GM12878 (cell line): ENCODE data around the gene TSPAN19. TPM values are rescaled to one million over a fixed set of nuclear protein-coding genes. Genes with fewer than 3 reads are reported as not detected.

ENCODE experiments used
- ATAC-seq: fragments of 200-7000 bp; cut with Tn5 transposase; 3 replicates; pipeline ENCODE4 v1.9.1; 2020; ENCODE audit warnings: mild to moderate bottlenecking, moderate library complexity
- BruUV-seq: library from RNA; stranded (reverse); fragments of 400-500 nt; replicated peaks from 2 replicates; lab custom pipeline; 2021; lab: Mats Ljungman, UMichigan
- CTCF ChIA-PET: fragments of 300-600 bp; sonication (Branson Sonifier 250); formaldehyde crosslinking; extraction: SDS; loops from one replicate; lab custom pipeline; 2021; ENCODE audit warnings: inconsistent platforms; lab: Yijun Ruan, JAX
- POLR2A ChIA-PET: fragments of 350-600 bp; formaldehyde crosslinking; extraction: SDS; loops from one replicate; lab custom pipeline; 2021; ENCODE audit warnings: inconsistent platforms; lab: Charles Lee
- RAD21 ChIA-PET: fragments of 300-600 bp; sonication (Branson Sonifier 250); formaldehyde crosslinking; loops from one replicate; lab custom pipeline; 2023; ENCODE audit warnings: antibody characterized with exemption; ENCODE audit not compliant: unreplicated experiment; lab: Charles Lee
- SMC1A ChIA-PET: fragments of 300-600 bp; sonication (Branson Sonifier 250); formaldehyde crosslinking; loops from one replicate; lab custom pipeline; 2023; ENCODE audit not compliant: unreplicated experiment, uncharacterized antibody; lab: Charles Lee
- DNase-seq: peaks from one replicate; pipeline ENCODE4 v3.0.0-alpha.2; 2011; ENCODE audit warnings: low read depth, low spot score
- FAIRE-seq: peaks from 3 replicates; lab custom pipeline; 2011; peaks lifted over from hg19 to GRCh38; lab: Jason Lieb, UNC
- H2AFZ ChIP-seq: 2 replicates; pipeline ENCODE4 v1.6.0; 2011; ENCODE audit warnings: low read depth, low read length, control low read depth; ENCODE audit not compliant: control insufficient read depth
- H3K27ac ChIP-seq: 2 replicates; pipeline ENCODE4 v1.5.1; 2011; ENCODE audit warnings: control low read depth; ENCODE audit not compliant: control insufficient read depth, insufficient read depth
- H3K27me3 ChIP-seq, 2 experiments: replicated peaks in 1 of 2; 2 replicates each; pipeline versions ENCODE4 v1.6.0 to v1.6.1; 2011; ENCODE audit warnings: low read length in 1 of 2; ENCODE audit not compliant: control insufficient read depth in 2 of 2, insufficient read depth in 2 of 2
- H3K36me3 ChIP-seq, 2 experiments: 2 replicates each; pipeline ENCODE4 v1.5.1; 2011; ENCODE audit warnings: low read length in 1 of 2; ENCODE audit not compliant: control insufficient read depth in 2 of 2, insufficient read depth in 2 of 2
- H3K4me1 ChIP-seq: 2 replicates; pipeline ENCODE4 v1.6.1; 2011; ENCODE audit warnings: mild to moderate bottlenecking, low read length, moderate library complexity, mixed read lengths; ENCODE audit not compliant: control insufficient read depth, insufficient read depth
- H3K4me2 ChIP-seq: 2 replicates; pipeline ENCODE4 v1.6.0; 2011; ENCODE audit warnings: control low read depth; ENCODE audit not compliant: control insufficient read depth, insufficient read depth
- H3K4me3 ChIP-seq: fragments of 200-600 bp; sonication (generic); 2 replicates; pipeline ENCODE4 v1.5.1; 2016
- H3K79me2 ChIP-seq: 2 replicates; pipeline ENCODE4 v1.6.0; 2011; ENCODE audit warnings: low read length; ENCODE audit not compliant: control insufficient read depth, insufficient read depth
- H3K9ac ChIP-seq: 2 replicates; pipeline ENCODE4 v1.8.0; 2011; ENCODE audit warnings: low read length, control low read depth, mixed read lengths; ENCODE audit not compliant: control insufficient read depth, insufficient read depth
- H3K9me3 ChIP-seq: replicated peaks from 3 replicates; pipeline ENCODE4 v1.5.1; 2011; ENCODE audit warnings: mild to moderate bottlenecking, low read length; ENCODE audit not compliant: control insufficient read depth, insufficient read depth
- H4K20me1 ChIP-seq: 2 replicates; pipeline ENCODE4 v1.6.0; 2011; ENCODE audit not compliant: control insufficient read depth, insufficient read depth
- CHD2 ChIP-seq: IDR thresholded peaks from 2 replicates; pipeline ENCODE4 v1.6.1; 2011; ENCODE audit warnings: low read depth, low read length, improper control_type of control experiment, borderline replicate concordance
- GABPA ChIP-seq: IDR thresholded peaks from 2 replicates; pipeline ENCODE4 v1.6.1; 2014; ENCODE audit warnings: antibody characterized with exemption, low read depth, mild to moderate bottlenecking, inconsistent platforms
- HDAC6 ChIP-seq: fragments of 200-600 bp; sonication (generic); IDR thresholded peaks from one replicate; pipeline ENCODE4 v1.8.0; 2017; ENCODE audit warnings: antibody characterized with exemption; ENCODE audit not compliant: unreplicated experiment
- KDM1A ChIP-seq: fragments of 200-600 bp; sonication (generic); IDR thresholded peaks from 2 replicates; pipeline ENCODE4 v1.6.1; 2016; ENCODE audit warnings: borderline replicate concordance
- RELA ChIP-seq: fragments of 450-650 bp; IDR thresholded peaks from 2 replicates; pipeline ENCODE4 v1.8.0; 2014; ENCODE audit warnings: borderline replicate concordance; ENCODE audit not compliant: partially characterized antibody
- SMARCA5 ChIP-seq: fragments of 450-650 bp; IDR thresholded peaks from 2 replicates; pipeline ENCODE4 v1.6.1; 2017; ENCODE audit warnings: mild to moderate bottlenecking
- TARDBP ChIP-seq: IDR thresholded peaks from 2 replicates; pipeline ENCODE4 v1.6.1; 2016; ENCODE audit warnings: borderline replicate concordance
- ZNF274 ChIP-seq: IDR thresholded peaks from one replicate; pipeline ENCODE4 v1.8.0; 2011; ENCODE audit not compliant: insufficient read length, insufficient read depth
- WGBS: methylation state at CpG from one replicate; pipeline ENCODE4 v1.1.6; 2016; ENCODE audit warnings: low lambda C conversion rate; ENCODE audit not compliant: insufficient replicate concordance, insufficient coverage; ENCODE audit errors: missing lambda C conversion rate; 5-methylcytosine and 5-hydroxymethylcytosine counted together
- in situ Hi-C: fragments of 300-500 bp; cut with MboI; formaldehyde crosslinking; loops from 9 replicates; pipeline ENCODE4 v1.14.3; 2018; ENCODE audit warnings: mixed read lengths
- intact Hi-C: fragments of 100-400 bp; cut with micrococcal nuclease; formaldehyde crosslinking; loops from one replicate; pipeline ENCODE4 v1.14.2; 2022; ENCODE audit not compliant: unreplicated experiment
- polyA plus RNA-seq, 11 experiments: library from polyadenylated mRNA; depleted of rRNA in 4 of 11; unstranded in 6 of 11; stranded (reverse) in 5 of 11; fragments of >200 nt; fragmentation: Nextera tagmentation in 4 of 11; fragmentation: Illumina TruSeq in 1 of 11; extraction: Ambion mirVana in 4 of 11; extraction: Trizol in 1 of 11; gene quantifications; 1 replicate in 1 of 11; 2 replicates in 10 of 11; pipeline versions ENCODE4 v1.2.1 to v1.2.3, GENCODE V29; 2011 to 2016; ENCODE audit warnings: inconsistent platforms in 2 of 11, missing spikeins in 2 of 11, low read depth in 1 of 11
- total RNA-seq, 4 experiments: library from RNA; depleted of rRNA in 3 of 4; stranded (reverse); fragments of >200 nt in 3 of 4; fragmentation: Illumina TruSeq in 1 of 4; extraction: Trizol in 1 of 4; gene quantifications; 2 replicates each; pipeline versions ENCODE4 v1.2.1 to v1.2.3, GENCODE V29; 2013 to 2021
- TF ChIP-seq, protein P1 (sequence below): IDR thresholded peaks from 2 replicates; pipeline ENCODE4 v1.6.1; 2011; ENCODE audit warnings: mild to moderate bottlenecking, low read depth, low read length, moderate library complexity; ENCODE audit not compliant: insufficient replicate concordance
- TF ChIP-seq, protein P2 (sequence below): IDR thresholded peaks from 2 replicates; pipeline ENCODE4 v1.6.1; 2011; ENCODE audit warnings: low read depth, mild to moderate bottlenecking, low read length, moderate library complexity, borderline replicate concordance; ENCODE audit errors: extremely low read depth
- TF ChIP-seq, protein P3 (sequence below): fragments of 450-650 bp; IDR thresholded peaks from 2 replicates; pipeline ENCODE4 v1.6.1; 2017; ENCODE audit warnings: borderline replicate concordance

TSPAN19 gene
- total and polyA plus RNA-seq, 10 of the 15 experiments (the other 5 are each of a cell fraction or from before 2014, with no cell fraction given): not detected

DNA sequence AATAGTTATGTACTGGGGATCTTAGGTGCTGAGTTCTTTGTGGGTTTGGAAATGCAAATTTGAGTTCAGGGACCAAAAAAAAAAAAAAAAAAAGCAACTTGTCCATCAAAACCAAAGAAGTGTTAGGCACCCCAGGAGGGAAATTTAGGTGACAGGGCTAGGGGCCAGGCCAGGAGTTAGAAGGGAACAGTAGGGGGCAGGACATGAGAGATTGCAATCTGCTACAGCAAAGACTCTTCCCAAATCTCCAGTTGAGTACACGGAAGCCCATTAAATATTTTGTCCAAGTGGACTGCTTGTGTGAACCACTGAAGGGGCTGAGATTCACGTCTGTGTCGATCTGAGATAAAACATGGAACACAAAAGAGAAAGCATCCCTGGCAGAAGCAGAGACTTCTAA is 52.8 kb downstream of the TSPAN19 start:
- WGBS: 28% methylated on average over 3 of the region's 3 CpGs
- no peaks in the 10 kb centered on the region for H4K20me1 ChIP-seq
- BruUV-seq: no TSS peak
- POLR2A ChIA-PET: no interaction called here
- H2AFZ ChIP-seq: no peak overlapping the region
- H3K27me3 ChIP-seq: no peaks in the 10 kb centered on the region
- RAD21 ChIA-PET: no interaction called here
- H3K27ac ChIP-seq: no peak overlapping the region
- no peaks in the 10 kb centered on the region for H3K79me2 ChIP-seq
- TF ChIP-seq HDAC6 (no peak), SMARCA5 (no peak), RELA (no peak), GABPA (no peak), CHD2 (no peak), TARDBP (no peak), KDM1A (no peak), ZNF274 (no peak)
- TF ChIP-seq, protein P1, sequence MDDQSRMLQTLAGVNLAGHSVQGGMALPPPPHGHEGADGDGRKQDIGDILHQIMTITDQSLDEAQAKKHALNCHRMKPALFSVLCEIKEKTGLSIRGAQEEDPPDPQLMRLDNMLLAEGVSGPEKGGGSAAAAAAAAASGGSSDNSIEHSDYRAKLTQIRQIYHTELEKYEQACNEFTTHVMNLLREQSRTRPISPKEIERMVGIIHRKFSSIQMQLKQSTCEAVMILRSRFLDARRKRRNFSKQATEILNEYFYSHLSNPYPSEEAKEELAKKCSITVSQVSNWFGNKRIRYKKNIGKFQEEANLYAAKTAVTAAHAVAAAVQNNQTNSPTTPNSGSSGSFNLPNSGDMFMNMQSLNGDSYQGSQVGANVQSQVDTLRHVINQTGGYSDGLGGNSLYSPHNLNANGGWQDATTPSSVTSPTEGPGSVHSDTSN: no peak
- TF ChIP-seq, protein P2, sequence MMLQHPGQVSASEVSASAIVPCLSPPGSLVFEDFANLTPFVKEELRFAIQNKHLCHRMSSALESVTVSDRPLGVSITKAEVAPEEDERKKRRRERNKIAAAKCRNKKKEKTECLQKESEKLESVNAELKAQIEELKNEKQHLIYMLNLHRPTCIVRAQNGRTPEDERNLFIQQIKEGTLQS: no peak
- TF ChIP-seq, protein P3, sequence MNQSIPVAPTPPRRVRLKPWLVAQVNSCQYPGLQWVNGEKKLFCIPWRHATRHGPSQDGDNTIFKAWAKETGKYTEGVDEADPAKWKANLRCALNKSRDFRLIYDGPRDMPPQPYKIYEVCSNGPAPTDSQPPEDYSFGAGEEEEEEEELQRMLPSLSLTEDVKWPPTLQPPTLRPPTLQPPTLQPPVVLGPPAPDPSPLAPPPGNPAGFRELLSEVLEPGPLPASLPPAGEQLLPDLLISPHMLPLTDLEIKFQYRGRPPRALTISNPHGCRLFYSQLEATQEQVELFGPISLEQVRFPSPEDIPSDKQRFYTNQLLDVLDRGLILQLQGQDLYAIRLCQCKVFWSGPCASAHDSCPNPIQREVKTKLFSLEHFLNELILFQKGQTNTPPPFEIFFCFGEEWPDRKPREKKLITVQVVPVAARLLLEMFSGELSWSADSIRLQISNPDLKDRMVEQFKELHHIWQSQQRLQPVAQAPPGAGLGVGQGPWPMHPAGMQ: no peak
- ATAC-seq (no peak), DNase-seq (no peak), FAIRE-seq (no peak)
- in situ Hi-C loops: no loop called here
- no peaks in the 10 kb centered on the region for H3K4me1 ChIP-seq
- H3K4me2 ChIP-seq: no peak overlapping the region
- CTCF ChIA-PET: no interaction called here
- H3K9me3 ChIP-seq: no peaks in the 10 kb centered on the region
- H3K36me3 ChIP-seq: no peaks in the 10 kb centered on the region
- SMC1A ChIA-PET: no interaction called here
- no peak overlapping the region for H3K9ac ChIP-seq
- intact Hi-C loops: no loop called here
- H3K4me3 ChIP-seq: no peak overlapping the region
